ENCODE data around the gene ZNF532.

Gene ZNF532

DNA sequence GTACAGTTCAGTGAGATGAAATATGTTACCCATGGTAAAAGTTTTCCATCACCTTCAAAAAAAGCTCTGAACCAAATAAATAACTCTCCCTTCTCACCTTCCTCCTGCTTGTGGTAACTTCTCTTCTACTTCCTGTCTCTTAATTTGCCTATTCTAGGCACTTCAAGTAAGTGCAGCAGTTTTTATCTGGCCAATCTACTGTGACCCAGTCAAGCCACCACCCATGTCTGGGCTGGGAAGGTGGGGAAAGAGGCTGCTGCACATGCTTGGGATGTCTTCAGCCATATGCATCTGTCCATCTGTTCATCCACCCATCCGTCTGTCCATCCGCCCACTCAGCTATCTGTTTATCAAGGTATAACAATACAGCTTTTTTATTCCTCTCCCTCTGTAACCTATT is 31.6 kb downstream of the ZNF532 start:
- Histone ChIP-seq H3K27me3 (ENCODE audit: control insufficient read depth, insufficient read depth, low read length) (no peaks in the 10 kb centered on the region), H3K4me3 (ENCODE audit: low read depth, low read length) (no peak overlapping the region), H3K9me3 (ENCODE audit: control insufficient read depth, insufficient read depth, low read length) (no peaks in the 10 kb centered on the region), H3K4me1 (ENCODE audit: control insufficient read depth, insufficient read depth, low read length) (peaks cover 19% of the 10 kb centered on the region), H3K9ac (ENCODE audit: low read depth, low read length) (no peak overlapping the region), H3K36me3 (ENCODE audit: control insufficient read depth, insufficient read depth, low read length) (peaks cover 12% of the 10 kb centered on the region)

DNA sequence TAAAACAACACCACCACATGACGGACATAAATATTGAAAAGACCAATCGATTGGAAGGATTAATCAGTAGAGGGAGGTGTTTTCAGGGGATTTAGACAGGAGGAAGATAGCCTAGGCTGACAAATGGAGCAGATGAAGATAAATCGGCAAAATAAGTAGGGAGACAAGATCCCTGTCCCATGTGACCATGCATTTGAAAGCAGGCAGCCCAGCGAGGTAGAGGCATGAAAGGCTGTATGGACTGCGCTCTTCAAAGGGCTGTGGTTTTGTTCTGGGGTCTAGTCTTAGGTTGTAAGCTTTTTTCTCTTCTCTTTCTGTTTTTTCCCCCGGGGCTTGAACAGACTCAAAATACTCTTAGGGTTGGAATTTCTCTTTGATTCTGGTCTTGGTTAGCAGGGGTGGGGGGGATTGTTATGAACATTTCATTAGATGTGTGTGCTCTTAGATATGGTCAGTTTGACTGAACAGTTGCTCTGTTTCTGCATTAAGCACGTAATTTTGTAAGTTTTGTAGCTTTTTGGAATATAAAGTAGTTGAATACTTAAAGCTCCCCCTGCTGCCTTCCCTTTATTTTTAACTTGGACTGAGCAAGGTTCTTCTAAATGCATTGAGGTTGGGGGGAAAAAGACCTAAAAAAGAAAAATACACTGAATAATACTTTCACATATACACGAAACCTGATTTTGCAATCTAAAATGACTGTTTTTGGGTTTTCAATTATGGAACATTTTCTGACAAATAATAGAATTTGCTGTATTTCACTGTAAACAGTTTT is 32.2 kb downstream of the ZNF532 start:
- Histone ChIP-seq H3K36me3 (ENCODE audit: control insufficient read depth, insufficient read depth, low read length) (peaks cover 17% of the 10 kb centered on the region), H3K9me3 (ENCODE audit: control insufficient read depth, insufficient read depth, low read length) (no peaks in the 10 kb centered on the region), H3K4me1 (ENCODE audit: control insufficient read depth, insufficient read depth, low read length) (peaks cover 13% of the 10 kb centered on the region), H3K9ac (ENCODE audit: low read depth, low read length) (no peak overlapping the region), H3K4me3 (ENCODE audit: low read depth, low read length) (no peak overlapping the region), H3K27me3 (ENCODE audit: control insufficient read depth, insufficient read depth, low read length) (no peaks in the 10 kb centered on the region)

DNA sequence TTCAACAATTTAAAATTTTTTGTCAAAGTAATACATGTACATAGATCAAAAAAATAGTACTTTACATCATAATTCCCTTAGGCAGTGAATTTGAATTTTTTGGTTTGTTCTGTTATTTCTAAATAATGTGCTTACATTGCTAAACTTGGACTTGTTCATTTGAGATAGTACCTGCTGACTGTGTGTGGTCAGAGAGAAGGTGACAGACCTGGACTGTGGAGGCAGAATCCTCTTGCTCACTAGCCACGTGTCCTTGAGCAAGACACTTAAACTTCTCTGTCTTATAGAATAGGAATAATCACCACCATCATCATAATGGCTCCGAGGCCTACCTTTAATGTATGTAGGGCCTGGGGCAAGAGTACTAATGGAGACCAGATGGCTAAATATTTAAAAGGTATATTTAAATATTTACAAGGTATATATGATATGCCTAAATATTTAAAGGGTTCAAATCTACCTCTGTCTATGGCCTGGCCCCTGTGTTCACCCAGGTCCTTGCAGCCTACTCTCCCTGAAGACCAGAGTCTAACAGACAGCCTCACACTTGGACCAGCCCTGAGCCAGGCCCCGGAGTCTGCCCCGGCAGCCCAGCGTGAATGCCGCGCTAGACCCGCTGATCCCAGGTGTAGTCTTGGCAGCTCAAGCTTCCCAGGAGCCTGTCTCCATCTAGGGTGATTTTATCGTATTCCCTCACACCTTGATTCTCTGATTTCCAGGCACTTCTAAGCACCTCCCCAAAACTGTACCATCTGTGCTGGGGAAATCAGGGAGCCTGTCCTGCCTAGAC is 33.5 kb downstream of the ZNF532 start:
- no peaks in the 10 kb centered on the region for H3K9me3 ChIP-seq (ENCODE audit: control insufficient read depth, insufficient read depth, low read length)
- H3K4me1 ChIP-seq (ENCODE audit: control insufficient read depth, insufficient read depth, low read length) = peaks cover 9% of the 10 kb centered on the region
- no peak overlapping the region for H3K9ac ChIP-seq (ENCODE audit: low read depth, low read length)
- peaks cover 21% of the 10 kb centered on the region for H3K36me3 ChIP-seq (ENCODE audit: control insufficient read depth, insufficient read depth, low read length)
- no peak overlapping the region for H3K4me3 ChIP-seq (ENCODE audit: low read depth, low read length)
- no peaks in the 10 kb centered on the region for H3K27me3 ChIP-seq (ENCODE audit: control insufficient read depth, insufficient read depth, low read length)

DNA sequence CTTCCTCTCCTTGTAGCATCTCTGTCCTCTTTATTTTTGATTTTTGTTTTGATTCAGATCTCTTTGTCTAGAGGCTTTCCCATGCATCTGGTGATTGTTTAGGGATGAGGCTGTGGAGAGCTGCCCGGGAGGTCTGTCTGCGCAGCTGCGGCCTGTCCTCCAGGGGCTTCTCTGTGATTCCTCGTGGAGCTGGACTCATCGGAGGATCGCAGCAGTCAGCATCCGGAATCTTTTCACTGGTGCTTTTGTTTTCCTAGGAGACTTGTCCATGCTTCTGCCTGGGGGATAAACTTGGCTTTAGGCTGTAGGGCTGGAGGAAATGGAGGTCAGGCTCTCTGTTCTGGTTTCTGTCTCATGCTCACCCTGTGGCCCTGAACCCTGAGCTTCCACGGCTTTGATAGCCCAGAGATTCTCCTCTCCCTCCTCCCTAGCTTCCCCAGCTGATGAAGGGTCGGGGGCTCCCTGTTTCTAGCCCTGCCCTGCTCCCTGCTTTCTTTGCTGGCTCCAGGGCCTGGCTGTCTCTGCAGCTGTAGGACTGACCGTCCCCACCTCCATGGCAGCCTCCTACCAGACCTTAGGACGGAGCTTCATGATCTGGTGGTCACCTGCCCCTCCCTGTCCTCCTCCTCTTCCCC is 35.5 kb downstream of the ZNF532 start:
- Histone ChIP-seq H3K9ac (ENCODE audit: low read depth, low read length) (peak overlapping the region; percentile 32), H3K36me3 (ENCODE audit: control insufficient read depth, insufficient read depth, low read length) (peaks cover 24% of the 10 kb centered on the region), H3K4me3 (ENCODE audit: low read depth, low read length) (no peak overlapping the region), H3K9me3 (ENCODE audit: control insufficient read depth, insufficient read depth, low read length) (no peaks in the 10 kb centered on the region), H3K4me1 (ENCODE audit: control insufficient read depth, insufficient read depth, low read length) (peaks cover 9% of the 10 kb centered on the region), H3K27me3 (ENCODE audit: control insufficient read depth, insufficient read depth, low read length) (no peaks in the 10 kb centered on the region)

DNA sequence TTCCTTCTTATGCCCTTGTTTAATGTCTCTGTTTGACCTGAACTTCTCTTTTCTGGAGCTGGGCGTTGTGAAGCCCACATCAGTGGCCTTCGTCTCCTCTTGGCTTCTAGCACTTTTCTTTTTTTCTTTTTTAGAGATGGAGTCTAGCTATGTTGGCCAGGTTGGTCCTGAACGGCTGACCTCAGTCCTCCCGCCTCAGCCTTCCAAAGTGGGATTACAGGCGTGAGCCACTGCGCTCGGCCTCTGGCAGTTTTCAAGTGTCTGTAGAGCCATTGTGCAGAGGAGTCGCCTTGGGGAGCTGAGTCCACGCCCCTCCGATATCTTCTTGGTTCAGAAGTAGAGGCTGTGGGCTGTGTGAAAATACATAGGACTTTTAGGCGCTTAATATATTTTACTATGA is 36.5 kb downstream of the ZNF532 start:
- H3K9me3 ChIP-seq (ENCODE audit: control insufficient read depth, insufficient read depth, low read length) = no peaks in the 10 kb centered on the region
- no peaks in the 10 kb centered on the region for H3K27me3 ChIP-seq (ENCODE audit: control insufficient read depth, insufficient read depth, low read length)
- peaks cover 9% of the 10 kb centered on the region for H3K4me1 ChIP-seq (ENCODE audit: control insufficient read depth, insufficient read depth, low read length)
- H3K4me3 ChIP-seq (ENCODE audit: low read depth, low read length) = no peak overlapping the region
- H3K9ac ChIP-seq (ENCODE audit: low read depth, low read length) = no peak overlapping the region
- H3K36me3 ChIP-seq (ENCODE audit: control insufficient read depth, insufficient read depth, low read length) = peaks cover 24% of the 10 kb centered on the region

DNA sequence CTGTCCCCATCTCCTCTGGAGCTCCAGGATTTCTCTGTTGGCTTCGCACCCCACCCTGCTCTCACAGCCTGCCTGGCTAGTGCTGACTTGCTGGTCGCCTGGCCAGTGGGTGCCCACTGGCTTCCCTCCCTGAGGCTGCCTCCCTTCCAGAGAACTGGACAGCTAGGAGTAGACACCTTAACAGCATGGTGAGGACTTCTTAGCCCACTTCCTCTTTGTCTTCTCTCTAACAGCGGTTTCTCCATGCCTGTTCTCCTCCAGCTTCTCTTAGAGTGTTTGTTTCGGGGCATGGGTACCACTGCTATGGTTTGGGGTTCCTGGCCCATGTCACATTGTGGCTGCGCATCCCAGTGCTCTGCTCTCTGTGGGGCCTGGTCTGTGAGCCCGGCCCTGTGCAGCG is 37.1 kb downstream of the ZNF532 start:
- H3K4me1 ChIP-seq (ENCODE audit: control insufficient read depth, insufficient read depth, low read length) = peaks cover 2% of the 10 kb centered on the region
- no peaks in the 10 kb centered on the region for H3K9me3 ChIP-seq (ENCODE audit: control insufficient read depth, insufficient read depth, low read length)
- peaks cover 24% of the 10 kb centered on the region for H3K36me3 ChIP-seq (ENCODE audit: control insufficient read depth, insufficient read depth, low read length)
- no peak overlapping the region for H3K9ac ChIP-seq (ENCODE audit: low read depth, low read length)
- no peak overlapping the region for H3K4me3 ChIP-seq (ENCODE audit: low read depth, low read length)
- H3K27me3 ChIP-seq (ENCODE audit: control insufficient read depth, insufficient read depth, low read length) = no peaks in the 10 kb centered on the region

DNA sequence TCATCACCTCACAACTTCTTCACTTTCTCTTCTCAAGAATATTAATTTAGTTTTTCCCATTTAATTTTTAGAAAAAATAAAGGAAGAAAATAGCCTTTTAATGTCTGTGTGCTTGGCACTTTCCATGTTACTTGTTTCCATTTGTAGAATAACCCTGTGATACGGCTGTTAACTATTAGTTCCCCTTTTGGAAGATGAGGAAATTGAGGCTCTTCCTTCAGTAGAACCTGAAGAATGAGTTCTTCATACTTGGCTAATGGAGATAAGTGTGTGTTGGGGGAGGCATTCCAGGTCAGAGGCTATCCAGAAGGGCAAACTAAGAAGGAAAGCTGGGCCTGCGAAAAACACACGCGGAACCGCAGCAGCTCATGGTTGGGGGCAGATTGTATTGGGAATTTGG is 38.3 kb downstream of the ZNF532 start:
- Histone ChIP-seq H3K36me3 (ENCODE audit: control insufficient read depth, insufficient read depth, low read length) (peaks cover 27% of the 10 kb centered on the region), H3K9me3 (ENCODE audit: control insufficient read depth, insufficient read depth, low read length) (no peaks in the 10 kb centered on the region), H3K27me3 (ENCODE audit: control insufficient read depth, insufficient read depth, low read length) (no peaks in the 10 kb centered on the region), H3K4me1 (ENCODE audit: control insufficient read depth, insufficient read depth, low read length) (peaks cover 3% of the 10 kb centered on the region), H3K9ac (ENCODE audit: low read depth, low read length) (no peak overlapping the region), H3K4me3 (ENCODE audit: low read depth, low read length) (no peak overlapping the region)

DNA sequence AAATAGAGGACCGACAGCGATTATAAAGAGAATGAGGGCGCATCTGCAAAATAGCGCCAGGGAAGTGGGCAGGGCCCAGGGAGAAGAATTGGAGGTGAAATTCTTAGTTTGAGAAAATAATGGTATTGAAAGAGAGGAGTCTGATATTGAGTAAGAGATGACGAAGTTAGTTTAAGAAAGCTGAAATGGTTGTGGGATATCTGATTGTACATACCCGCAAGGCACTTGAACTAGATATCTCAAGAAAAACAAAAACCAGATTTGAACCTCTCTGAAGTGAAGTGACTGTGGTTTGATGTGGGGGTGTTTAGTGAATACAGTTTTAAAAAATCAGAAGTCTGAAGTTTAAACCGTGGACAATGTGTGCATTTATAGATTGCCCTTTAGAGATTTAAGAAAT is 38.9 kb downstream of the ZNF532 start:
- H3K27me3 ChIP-seq (ENCODE audit: control insufficient read depth, insufficient read depth, low read length) = no peaks in the 10 kb centered on the region
- no peak overlapping the region for H3K4me3 ChIP-seq (ENCODE audit: low read depth, low read length)
- H3K4me1 ChIP-seq (ENCODE audit: control insufficient read depth, insufficient read depth, low read length) = peaks cover 8% of the 10 kb centered on the region
- peaks cover 23% of the 10 kb centered on the region for H3K36me3 ChIP-seq (ENCODE audit: control insufficient read depth, insufficient read depth, low read length)
- no peak overlapping the region for H3K9ac ChIP-seq (ENCODE audit: low read depth, low read length)
- H3K9me3 ChIP-seq (ENCODE audit: control insufficient read depth, insufficient read depth, low read length) = no peaks in the 10 kb centered on the region

DNA sequence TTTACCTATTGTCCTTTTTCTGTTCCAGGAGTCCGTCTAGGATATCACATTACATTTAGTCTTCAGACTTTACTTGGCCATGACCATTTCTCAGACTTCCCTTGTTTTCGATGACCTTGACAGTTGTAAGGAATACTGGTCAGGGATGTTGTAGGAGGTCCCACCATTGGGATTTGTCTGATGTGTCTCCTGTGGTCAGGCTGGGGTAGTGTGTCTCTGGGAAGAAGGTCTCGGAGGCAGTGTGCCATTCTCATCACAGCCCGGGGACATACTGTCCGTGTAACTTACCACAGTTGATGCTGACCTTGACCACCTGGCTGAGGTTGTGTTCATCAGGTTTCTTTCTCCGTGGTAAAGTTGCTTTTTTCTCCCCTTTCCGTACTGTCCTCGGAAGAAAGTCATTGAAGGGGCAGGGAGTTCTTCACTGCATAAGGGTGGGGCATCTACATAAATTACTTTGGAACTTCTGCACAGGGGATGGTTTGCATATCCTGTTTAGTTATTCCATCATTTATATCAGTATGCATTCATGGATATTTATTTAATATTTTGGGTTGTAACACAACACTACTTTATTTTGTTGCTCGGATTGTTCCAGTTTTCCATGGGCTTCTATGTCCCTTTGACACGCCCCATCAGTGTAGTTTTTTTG is 41.2 kb downstream of the ZNF532 start:
- peaks cover 19% of the 10 kb centered on the region for H3K36me3 ChIP-seq (ENCODE audit: control insufficient read depth, insufficient read depth, low read length)
- no peak overlapping the region for H3K9ac ChIP-seq (ENCODE audit: low read depth, low read length)
- H3K27me3 ChIP-seq (ENCODE audit: control insufficient read depth, insufficient read depth, low read length) = no peaks in the 10 kb centered on the region
- no peak overlapping the region for H3K4me3 ChIP-seq (ENCODE audit: low read depth, low read length)
- peaks cover 21% of the 10 kb centered on the region for H3K4me1 ChIP-seq (ENCODE audit: control insufficient read depth, insufficient read depth, low read length)
- no peaks in the 10 kb centered on the region for H3K9me3 ChIP-seq (ENCODE audit: control insufficient read depth, insufficient read depth, low read length)

DNA sequence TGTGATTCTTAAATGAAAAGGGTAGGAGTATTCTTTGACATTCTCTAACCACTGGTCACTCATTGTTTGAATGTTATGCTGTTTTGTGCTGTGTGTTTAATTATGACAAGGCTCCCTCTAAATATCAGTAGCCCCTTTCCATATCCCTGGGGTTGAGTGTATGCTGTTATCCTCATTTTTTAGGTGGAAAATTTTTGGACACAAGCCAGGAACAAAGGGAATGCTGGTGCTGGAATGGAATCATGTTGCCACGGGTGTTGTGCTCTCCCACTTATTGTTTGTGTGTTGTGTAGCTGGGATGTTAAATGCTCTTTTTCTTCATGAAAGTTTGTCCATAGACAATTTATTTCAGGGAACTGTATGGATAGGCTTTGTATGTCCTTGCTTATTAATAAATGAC is 43.3 kb downstream of the ZNF532 start:
- Histone ChIP-seq H3K36me3 (ENCODE audit: control insufficient read depth, insufficient read depth, low read length) (peaks cover 6% of the 10 kb centered on the region), H3K4me3 (ENCODE audit: low read depth, low read length) (no peak overlapping the region), H3K9me3 (ENCODE audit: control insufficient read depth, insufficient read depth, low read length) (no peaks in the 10 kb centered on the region), H3K4me1 (ENCODE audit: control insufficient read depth, insufficient read depth, low read length) (peaks cover 39% of the 10 kb centered on the region), H3K9ac (ENCODE audit: low read depth, low read length) (no peak overlapping the region), H3K27me3 (ENCODE audit: control insufficient read depth, insufficient read depth, low read length) (no peaks in the 10 kb centered on the region)

DNA sequence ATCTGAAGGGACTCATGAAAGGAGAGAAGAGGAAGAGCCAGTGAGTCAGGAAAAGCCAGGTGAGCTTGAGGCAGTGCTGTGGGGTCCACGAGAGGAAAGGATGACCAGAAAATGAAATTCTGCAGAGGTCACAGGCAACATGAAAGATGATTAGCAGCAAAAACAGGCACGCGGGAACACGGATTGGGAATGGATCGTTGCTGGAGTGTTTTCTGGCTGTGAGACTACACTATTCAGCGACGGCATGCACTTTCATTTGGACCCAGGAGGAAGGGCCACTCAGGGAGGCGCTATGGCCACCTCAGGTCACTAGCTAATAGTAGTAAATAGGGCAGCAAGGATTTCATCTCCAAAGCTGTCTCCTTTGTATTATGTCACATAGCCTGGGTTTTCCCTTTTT is 44.8 kb downstream of the ZNF532 start:
- H3K4me1 ChIP-seq (ENCODE audit: control insufficient read depth, insufficient read depth, low read length) = peaks cover 41% of the 10 kb centered on the region
- no peaks in the 10 kb centered on the region for H3K9me3 ChIP-seq (ENCODE audit: control insufficient read depth, insufficient read depth, low read length)
- no peak overlapping the region for H3K4me3 ChIP-seq (ENCODE audit: low read depth, low read length)
- H3K9ac ChIP-seq (ENCODE audit: low read depth, low read length) = no peak overlapping the region
- peaks cover 4% of the 10 kb centered on the region for H3K36me3 ChIP-seq (ENCODE audit: control insufficient read depth, insufficient read depth, low read length)
- H3K27me3 ChIP-seq (ENCODE audit: control insufficient read depth, insufficient read depth, low read length) = no peaks in the 10 kb centered on the region

Measured in iPS-15b (cell line).